CD14-positive monocyte (primary cell): ENCODE measurements around the gene RAB11FIP4. TPM values are rescaled to one million over a fixed set of nuclear protein-coding genes. Genes with fewer than 3 reads are reported as not detected.

Source experiments
- DNase-seq, 3 donors: peaks; one replicate each; pipeline ENCODE4 v3.0.0-alpha.2; 2011 to 2022
- H2AFZ ChIP-seq: 2 replicates; pipeline ENCODE4 v1.6.0; 2012; ENCODE audit warnings: mild to moderate bottlenecking, low read depth, low read length, inconsistent platforms; ENCODE audit not compliant: insufficient read depth, poor library complexity, severe bottlenecking
- H3K27ac ChIP-seq, 2 donors: 1 replicate in 1 of 2; 2 replicates in 1 of 2; pipeline ENCODE4 v1.5.1; 2012 to 2013; ENCODE audit warnings: low read length in 2 of 2, control low read depth in 1 of 2, inconsistent platforms in 1 of 2, low read depth in 1 of 2, mild to moderate bottlenecking in 1 of 2
- H3K27me3 ChIP-seq, 2 donors: one replicate each; pipeline versions ENCODE4 v1.6.0 to v1.6.1; 2011 to 2013; ENCODE audit warnings: low read length in 2 of 2; ENCODE audit not compliant: control insufficient read depth in 2 of 2, insufficient read depth in 2 of 2
- H3K36me3 ChIP-seq, 2 donors: replicated peaks in 1 of 2; 1 replicate in 1 of 2; 2 replicates in 1 of 2; pipeline versions ENCODE4 v1.5.1 to v1.6.1; 2012 to 2013; ENCODE audit warnings: low read length in 2 of 2, control low read depth in 1 of 2, inconsistent platforms in 1 of 2, mild to moderate bottlenecking in 1 of 2; ENCODE audit not compliant: insufficient read depth in 2 of 2, control insufficient read depth in 1 of 2
- H3K4me1 ChIP-seq, 2 donors: 1 replicate in 1 of 2; 2 replicates in 1 of 2; pipeline versions ENCODE4 v1.5.1 to v1.6.1; 2012 to 2013; ENCODE audit warnings: low read length in 2 of 2, control low read depth in 1 of 2, inconsistent platforms in 1 of 2, mild to moderate bottlenecking in 1 of 2, moderate library complexity in 1 of 2; ENCODE audit not compliant: insufficient read depth in 2 of 2, control insufficient read depth in 1 of 2
- H3K4me2 ChIP-seq: replicated peaks from 2 replicates; pipeline ENCODE3; 2012; ENCODE audit warnings: low read length, moderate library complexity, mild to moderate bottlenecking; ENCODE audit not compliant: poor library complexity, severe bottlenecking; ENCODE audit errors: extremely low read depth
- H3K4me3 ChIP-seq, 3 experiments: fragments of 200-600 bp in 1 of 3; sonication (generic) in 1 of 3; replicated peaks in 1 of 3; 1 replicate in 2 of 3; 2 replicates in 1 of 3; pipeline ENCODE4 v1.5.1; 2011 to 2013; ENCODE audit warnings: low read length in 3 of 3, mild to moderate bottlenecking in 3 of 3, control low read depth in 2 of 3, low read depth in 2 of 3, inconsistent platforms in 1 of 3, moderate library complexity in 1 of 3
- H3K79me2 ChIP-seq: 2 replicates; pipeline ENCODE4 v1.6.0; 2012; ENCODE audit warnings: mild to moderate bottlenecking, control low read depth, inconsistent platforms, low read length, moderate library complexity; ENCODE audit not compliant: insufficient read depth
- H3K9ac ChIP-seq: 2 replicates; pipeline ENCODE4 v1.6.0; 2017; ENCODE audit warnings: low read length, mild to moderate bottlenecking; ENCODE audit not compliant: insufficient read depth, poor library complexity, severe bottlenecking
- H3K9me3 ChIP-seq, 2 donors: replicated peaks in 1 of 2; 1 replicate in 1 of 2; 2 replicates in 1 of 2; pipeline versions ENCODE4 v1.5.1 to v1.6.1; 2012 to 2013; ENCODE audit warnings: low read length in 2 of 2, control low read depth in 1 of 2; ENCODE audit not compliant: control insufficient read depth in 1 of 2, insufficient read depth in 1 of 2
- H4K20me1 ChIP-seq: 2 replicates; pipeline ENCODE4 v1.6.0; 2012; ENCODE audit warnings: mild to moderate bottlenecking, low read length, control low read depth, moderate library complexity; ENCODE audit not compliant: insufficient read depth
- H3K27ac Mint-ChIP-seq, 7 donors: one replicate each; pipeline ENCODE4 v1.8.0; 2020; ENCODE audit warnings: mild to moderate bottlenecking in 7 of 7, mixed read lengths in 7 of 7, moderate library complexity in 6 of 7, inconsistent platforms in 2 of 7
- H3K27me3 Mint-ChIP-seq, 3 donors: one replicate each; pipeline ENCODE4 v1.8.0; 2021 to 2022; ENCODE audit warnings: low read depth in 3 of 3, mild to moderate bottlenecking in 3 of 3, mixed read lengths in 3 of 3, moderate library complexity in 3 of 3, inconsistent platforms in 1 of 3
- H3K36me3 Mint-ChIP-seq, 2 donors: one replicate each; pipeline ENCODE4 v1.8.0; 2020; ENCODE audit warnings: mixed read lengths in 2 of 2, inconsistent platforms in 1 of 2, mild to moderate bottlenecking in 1 of 2
- H3K4me1 Mint-ChIP-seq: one replicate; pipeline ENCODE4 v1.8.0; 2020; ENCODE audit warnings: mild to moderate bottlenecking, mixed read lengths
- H3K4me3 Mint-ChIP-seq, 2 donors: one replicate each; pipeline ENCODE4 v1.8.0; 2020; ENCODE audit warnings: mild to moderate bottlenecking in 2 of 2, mixed read lengths in 2 of 2, moderate library complexity in 1 of 2
- H3K9me3 Mint-ChIP-seq, 7 donors: one replicate each; pipeline ENCODE4 v1.8.0; 2020 to 2022; ENCODE audit warnings: mixed read lengths in 7 of 7, mild to moderate bottlenecking in 6 of 7, moderate library complexity in 6 of 7, inconsistent platforms in 2 of 7
- WGBS: methylation state at CpG from one replicate; pipeline ENCODE4 v1.1.5; 2013; ENCODE audit warnings: missing lambda C conversion rate; ENCODE audit not compliant: insufficient coverage; 5-methylcytosine and 5-hydroxymethylcytosine counted together
- intact Hi-C, 2 donors: fragments of 100-400 bp; cut with micrococcal nuclease; formaldehyde crosslinking; loops; one replicate each; pipeline versions ENCODE4 v1.15.0 to v1.15.1; 2023
- polyA plus RNA-seq, 3 donors: library from polyadenylated mRNA; depleted of rRNA in 1 of 3; unstranded in 2 of 3; stranded (reverse) in 1 of 3; fragments of 300-500 nt in 2 of 3; fragments of >200 nt in 1 of 3; fragmentation: Illumina TruSeq in 2 of 3; gene quantifications; 1 replicate in 2 of 3; 2 replicates in 1 of 3; pipeline ENCODE4 v1.2.3, GENCODE V29; 2012 to 2021
- TF ChIP-seq, protein P1 (sequence below): fragments of 200-600 bp; IDR thresholded peaks from one replicate; pipeline ENCODE4 v1.8.0; 2022; ENCODE audit warnings: antibody characterized with exemption, mild to moderate bottlenecking

RAB11FIP4 gene
- polyA plus RNA-seq, 3 donors, result 10.4 to 21.9 (median 16.2) TPM

- Histone ChIP-seq H3K4me3 (no peak overlapping the region), H3K36me3 (no peaks in the 10 kb centered on the region), H3K9ac (no peak overlapping the region), H3K79me2 (no peaks in the 10 kb centered on the region), H3K9me3 (no peaks in the 10 kb centered on the region), H3K4me2 (no peak overlapping the region), H3K4me1 (peaks cover 10 to 14% of the 10 kb centered on the region in 2 donors), H2AFZ (no peak overlapping the region), H4K20me1 (no peaks in the 10 kb centered on the region), H3K27ac (no peak overlapping the region), H3K27me3 (peaks cover 26 to 58% of the 10 kb centered on the region in 2 donors)
- DNase-seq, result no peak
- Mint-ChIP-seq H3K27me3 (peaks cover 55 to 69% (median 59%) of the 10 kb centered on the region in 3 donors), H3K9me3 (peaks cover 0 to 16% (median 7%) of the 10 kb centered on the region in 7 donors), H3K4me1 (peaks cover 16% of the 10 kb centered on the region), H3K27ac (peak overlapping the region in 1 of 7 donors; percentile 24), H3K4me3 (peak overlapping the region; percentile 7 to 89), H3K36me3 (peaks cover 0 to 8% of the 10 kb centered on the region in 2 donors)
- WGBS, result 68% methylated on average over 17 of the region's 22 CpGs
- TF ChIP-seq, protein P1, sequence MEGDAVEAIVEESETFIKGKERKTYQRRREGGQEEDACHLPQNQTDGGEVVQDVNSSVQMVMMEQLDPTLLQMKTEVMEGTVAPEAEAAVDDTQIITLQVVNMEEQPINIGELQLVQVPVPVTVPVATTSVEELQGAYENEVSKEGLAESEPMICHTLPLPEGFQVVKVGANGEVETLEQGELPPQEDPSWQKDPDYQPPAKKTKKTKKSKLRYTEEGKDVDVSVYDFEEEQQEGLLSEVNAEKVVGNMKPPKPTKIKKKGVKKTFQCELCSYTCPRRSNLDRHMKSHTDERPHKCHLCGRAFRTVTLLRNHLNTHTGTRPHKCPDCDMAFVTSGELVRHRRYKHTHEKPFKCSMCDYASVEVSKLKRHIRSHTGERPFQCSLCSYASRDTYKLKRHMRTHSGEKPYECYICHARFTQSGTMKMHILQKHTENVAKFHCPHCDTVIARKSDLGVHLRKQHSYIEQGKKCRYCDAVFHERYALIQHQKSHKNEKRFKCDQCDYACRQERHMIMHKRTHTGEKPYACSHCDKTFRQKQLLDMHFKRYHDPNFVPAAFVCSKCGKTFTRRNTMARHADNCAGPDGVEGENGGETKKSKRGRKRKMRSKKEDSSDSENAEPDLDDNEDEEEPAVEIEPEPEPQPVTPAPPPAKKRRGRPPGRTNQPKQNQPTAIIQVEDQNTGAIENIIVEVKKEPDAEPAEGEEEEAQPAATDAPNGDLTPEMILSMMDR, result peak; percentile 46
- intact Hi-C loops, result loop anchor here in 1 of 2 donors (2.0 kb wide), 1 partner anchor 135 kb away; no protein-coding TSS in a partner anchor
Observed at GRCh38 chr17:31389657-31390381, 1.7 kb upstream of the RAB11FIP4 start.

DNA sequence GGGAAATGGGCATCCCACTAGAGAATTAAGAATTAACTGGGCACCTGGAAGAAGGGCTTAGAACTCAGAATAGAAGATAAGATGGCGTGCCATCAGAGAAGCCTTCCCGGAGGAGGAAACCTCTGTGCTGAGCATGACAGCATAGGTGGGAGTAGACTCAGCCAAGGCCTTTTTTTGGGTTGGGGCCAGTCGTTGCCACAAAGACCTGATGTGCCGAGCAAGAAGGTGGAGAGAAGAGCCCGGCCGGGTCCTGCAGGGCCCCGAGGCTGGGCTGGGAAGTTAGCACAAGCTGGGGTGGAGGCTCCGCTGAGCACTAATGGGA is 1.1 kb upstream of the RAB11FIP4 start:
- Mint-ChIP-seq H3K4me1 (peaks cover 16% of the 10 kb centered on the region), H3K9me3 (peaks cover 0 to 16% (median 7%) of the 10 kb centered on the region in 7 donors), H3K27ac (no peak overlapping the region), H3K36me3 (peaks cover 0 to 8% of the 10 kb centered on the region in 2 donors), H3K4me3 (peak overlapping the region; percentile 7 to 89), H3K27me3 (peaks cover 57 to 68% (median 60%) of the 10 kb centered on the region in 3 donors)
- H3K9me3 ChIP-seq, result no peaks in the 10 kb centered on the region
- no peak overlapping the region for H3K4me3 ChIP-seq
- H3K9ac ChIP-seq, result no peak overlapping the region
- H2AFZ ChIP-seq, result no peak overlapping the region
- intact Hi-C loops, result no loop called here
- no peak overlapping the region for H3K27ac ChIP-seq
- WGBS, result 87% methylated on average over 8 of the region's 8 CpGs
- no peaks in the 10 kb centered on the region for H4K20me1 ChIP-seq
- H3K4me2 ChIP-seq, result no peak overlapping the region
- no peaks in the 10 kb centered on the region for H3K36me3 ChIP-seq
- DNase-seq, result no peak
- TF ChIP-seq, protein P1, result no peak
- peaks cover 10 to 14% of the 10 kb centered on the region in 2 donors for H3K4me1 ChIP-seq
- no peaks in the 10 kb centered on the region for H3K79me2 ChIP-seq
- H3K27me3 ChIP-seq, result peaks cover 26 to 61% of the 10 kb centered on the region in 2 donors
